ENCODE results near the gene TUBA1A. TPM values are rescaled to one million over a fixed set of nuclear protein-coding genes. Genes with fewer than 3 reads are reported as not detected.
"Not testable (repeated sequence)": the region's sequence is repeated elsewhere in the genome, so short reads cannot be mapped to it uniquely, and the experiment has no call there.

TUBA1A gene
- total RNA-seq, 2 experiments from 2014 or later, result 117 to 120 TPM

- Mint-ChIP-seq H3K4me1 (ENCODE audit: low read depth) (peaks cover 15% of the 10 kb centered on the region), H3K36me3 (ENCODE audit: low read depth) (peaks cover 30% of the 10 kb centered on the region)
- H3K27me3 Mint-ChIP-seq (ENCODE audit: low read depth); ATAC-seq; DNase-seq; H3K9me3 Mint-ChIP-seq (ENCODE audit: insufficient read depth); H3K4me3 Mint-ChIP-seq; H3K27ac Mint-ChIP-seq: not testable (repeated sequence)
- ChIA-PET CTCF (interaction anchor here (0.6 kb wide), 1 partner anchor 272 kb away, joined by 3 read pairs; no protein-coding TSS in a partner anchor), POLR2A (interaction anchor here (1.2 kb wide), 1 partner anchor 55 kb away, joined by 3 read pairs; no protein-coding TSS in a partner anchor)
Measured at GRCh38 chr12:49184697-49185096, 4.2 kb downstream of the TUBA1A start.

GRCh38 chr12:49183214-49183950, 5.5 kb downstream of the TUBA1A start:
- DNase-seq; H3K9me3 Mint-ChIP-seq (ENCODE audit: insufficient read depth); ATAC-seq; H3K27ac Mint-ChIP-seq; H3K27me3 Mint-ChIP-seq (ENCODE audit: low read depth); H3K4me3 Mint-ChIP-seq; CTCF ChIA-PET: not testable (repeated sequence)
- Mint-ChIP-seq H3K36me3 (ENCODE audit: low read depth) (peaks cover 30% of the 10 kb centered on the region), H3K4me1 (ENCODE audit: low read depth) (peaks cover 11% of the 10 kb centered on the region)
- POLR2A ChIA-PET, result interaction anchor here (1.3 to 1.6 kb wide), 2 partner anchors 44 to 53 kb away, joined by 4 to 7 read pairs; partner anchors contain the start of gene TUBA1B

GRCh38 chr12:49174218-49174617, 14.7 kb downstream of the TUBA1A start:
- peaks cover 2% of the 10 kb centered on the region for H3K27me3 Mint-ChIP-seq (ENCODE audit: low read depth)

GRCh38 chr12:49170924-49171323, 18.0 kb downstream of the TUBA1A start:
- Mint-ChIP-seq H3K4me1 (ENCODE audit: low read depth) (no peaks in the 10 kb centered on the region), H3K36me3 (ENCODE audit: low read depth) (no peaks in the 10 kb centered on the region), H3K27ac (no peak overlapping the region), H3K27me3 (ENCODE audit: low read depth) (peaks cover 7% of the 10 kb centered on the region), H3K4me3 (no peak overlapping the region), H3K9me3 (ENCODE audit: insufficient read depth) (no peaks in the 10 kb centered on the region)
- ATAC-seq (no peak), DNase-seq (no peak)
- ChIA-PET CTCF (no interaction called here), POLR2A (interaction anchor here (1.0 kb wide), 1 partner anchor 17 kb away, joined by 3 read pairs; no protein-coding TSS in a partner anchor)

More at GRCh38 chr12:49174218-49174617, 14.7 kb downstream of the TUBA1A start:
- H3K27ac Mint-ChIP-seq, result no peak overlapping the region
- no peak overlapping the region for H3K4me3 Mint-ChIP-seq
- no peaks in the 10 kb centered on the region for H3K9me3 Mint-ChIP-seq (ENCODE audit: insufficient read depth)
- DNase-seq (no peak), ATAC-seq (no peak)
- no peaks in the 10 kb centered on the region for H3K4me1 Mint-ChIP-seq (ENCODE audit: low read depth)
- CTCF ChIA-PET, result no interaction called here
- POLR2A ChIA-PET, result interaction anchor here (1.0 to 3.5 kb wide), 2 partner anchors 14 to 43 kb away, joined by 5 to 16 read pairs; partner anchors contain the start of genes TUBA1A and TUBA1B
- no peaks in the 10 kb centered on the region for H3K36me3 Mint-ChIP-seq (ENCODE audit: low read depth)

- ATAC-seq, result no peak
- H3K4me3 Mint-ChIP-seq, result no peak overlapping the region
- no peak for DNase-seq
- H3K9me3 Mint-ChIP-seq (ENCODE audit: insufficient read depth), result no peaks in the 10 kb centered on the region
- peaks cover 5% of the 10 kb centered on the region for H3K27me3 Mint-ChIP-seq (ENCODE audit: low read depth)
- no peaks in the 10 kb centered on the region for H3K36me3 Mint-ChIP-seq (ENCODE audit: low read depth)
- peaks cover 2% of the 10 kb centered on the region for H3K4me1 Mint-ChIP-seq (ENCODE audit: low read depth)
- POLR2A ChIA-PET, result interaction anchor here (1.2 kb wide), 1 partner anchor 24 kb away, joined by 3 read pairs; the partner anchor contains the start of gene TUBA1A
- H3K27ac Mint-ChIP-seq, result no peak overlapping the region
- CTCF ChIA-PET, result no interaction called here
Measured at GRCh38 chr12:49165114-49165513, 23.8 kb downstream of the TUBA1A start.

GRCh38 chr12:49161901-49162300, 27.0 kb downstream of the TUBA1A start:
- H3K4me3 Mint-ChIP-seq; H3K36me3 Mint-ChIP-seq (ENCODE audit: low read depth); H3K27ac Mint-ChIP-seq; DNase-seq; CTCF ChIA-PET; POLR2A ChIA-PET; H3K9me3 Mint-ChIP-seq (ENCODE audit: insufficient read depth); H3K4me1 Mint-ChIP-seq (ENCODE audit: low read depth); H3K27me3 Mint-ChIP-seq (ENCODE audit: low read depth); ATAC-seq: not testable (repeated sequence)

- ChIA-PET CTCF (no interaction called here), POLR2A (interaction anchor here (1.2 kb wide), 1 partner anchor 30 kb away, joined by 4 read pairs; the partner anchor contains the start of gene TUBA1B)
- peaks cover 2% of the 10 kb centered on the region for H3K4me1 Mint-ChIP-seq (ENCODE audit: low read depth)
- no peak for ATAC-seq
- no peaks in the 10 kb centered on the region for H3K36me3 Mint-ChIP-seq (ENCODE audit: low read depth)
- H3K9me3 Mint-ChIP-seq (ENCODE audit: insufficient read depth), result no peaks in the 10 kb centered on the region
- no peaks in the 10 kb centered on the region for H3K27me3 Mint-ChIP-seq (ENCODE audit: low read depth)
- H3K27ac Mint-ChIP-seq, result no peak overlapping the region
- H3K4me3 Mint-ChIP-seq, result no peak overlapping the region
- no peak for DNase-seq
Measured at GRCh38 chr12:49161092-49161795, 27.6 kb downstream of the TUBA1A start.

GRCh38 chr12:49160399-49160798, 28.5 kb downstream of the TUBA1A start:
- H3K9me3 Mint-ChIP-seq (ENCODE audit: insufficient read depth), result no peaks in the 10 kb centered on the region
- POLR2A ChIA-PET, result interaction anchor here (1.2 kb wide), 1 partner anchor 29 kb away, joined by 4 read pairs; the partner anchor contains the start of gene TUBA1B
- CTCF ChIA-PET, result no interaction called here
- no peak overlapping the region for H3K4me3 Mint-ChIP-seq
- no peaks in the 10 kb centered on the region for H3K27me3 Mint-ChIP-seq (ENCODE audit: low read depth)
- H3K4me1 Mint-ChIP-seq (ENCODE audit: low read depth), result peaks cover 2% of the 10 kb centered on the region
- H3K36me3 Mint-ChIP-seq (ENCODE audit: low read depth), result no peaks in the 10 kb centered on the region
- no peak overlapping the region for H3K27ac Mint-ChIP-seq
- ATAC-seq (no peak), DNase-seq (no peak)

- Mint-ChIP-seq H3K4me3 (no peak overlapping the region), H3K36me3 (ENCODE audit: low read depth) (no peaks in the 10 kb centered on the region)
- CTCF ChIA-PET, result no interaction called here
Measured at GRCh38 chr12:49154221-49154620, 34.7 kb downstream of the TUBA1A start.

GRCh38 chr12:49147384-49147783, 41.5 kb downstream of the TUBA1A start:
- no peak for DNase-seq
- H3K27ac Mint-ChIP-seq, result no peak overlapping the region
- no peaks in the 10 kb centered on the region for H3K9me3 Mint-ChIP-seq (ENCODE audit: insufficient read depth)
- peaks cover 4% of the 10 kb centered on the region for H3K4me1 Mint-ChIP-seq (ENCODE audit: low read depth)
- no peak overlapping the region for H3K4me3 Mint-ChIP-seq
- no peaks in the 10 kb centered on the region for H3K27me3 Mint-ChIP-seq (ENCODE audit: low read depth)
- ATAC-seq, result no peak
- H3K36me3 Mint-ChIP-seq (ENCODE audit: low read depth), result no peaks in the 10 kb centered on the region
- ChIA-PET CTCF (interaction anchor here (0.9 to 1.3 kb wide), 5 partner anchors 15 to 200 kb away, joined by 3 to 5 read pairs (median 3); partner anchors contain the start of gene TUBA1B), POLR2A (interaction anchor here (1.0 to 1.8 kb wide), 2 partner anchors 17 to 20 kb away, joined by 4 to 5 read pairs; no protein-coding TSS in a partner anchor)

More at GRCh38 chr12:49154221-49154620, 34.7 kb downstream of the TUBA1A start:
- Mint-ChIP-seq H3K27me3 (ENCODE audit: low read depth) (no peaks in the 10 kb centered on the region), H3K27ac (no peak overlapping the region), H3K4me1 (ENCODE audit: low read depth) (peaks cover 4% of the 10 kb centered on the region), H3K9me3 (ENCODE audit: insufficient read depth) (no peaks in the 10 kb centered on the region)
- POLR2A ChIA-PET, result no interaction called here
- DNase-seq (no peak), ATAC-seq (no peak)

- Mint-ChIP-seq H3K27me3 (ENCODE audit: low read depth) (no peaks in the 10 kb centered on the region), H3K27ac (no peak overlapping the region), H3K9me3 (ENCODE audit: insufficient read depth) (no peaks in the 10 kb centered on the region), H3K4me3 (no peak overlapping the region), H3K4me1 (ENCODE audit: low read depth) (peaks cover 4% of the 10 kb centered on the region), H3K36me3 (ENCODE audit: low read depth) (no peaks in the 10 kb centered on the region)
- ChIA-PET POLR2A (interaction anchor here (0.8 kb wide), 1 partner anchor 15 kb away, joined by 3 read pairs; no protein-coding TSS in a partner anchor), CTCF (interaction anchor here (1.3 kb wide), 1 partner anchor 89 kb away, joined by 3 read pairs; no protein-coding TSS in a partner anchor)
- ATAC-seq, result no peak
- no peak for DNase-seq
Measured at GRCh38 chr12:49146406-49146805, 42.5 kb downstream of the TUBA1A start.
